Ascending aorta (tissue), 2 donors: ENCODE data around the gene SLC4A5. TPM values are rescaled to one million over a fixed set of nuclear protein-coding genes. Genes with fewer than 3 reads are reported as not detected.

Experiments
- DNase-seq, 2 donors: peaks; one replicate each; pipeline ENCODE4 v3.0.0-alpha.2; 2019; ENCODE audit warnings: low spot score in 2 of 2
- H3K27ac ChIP-seq, 2 donors: fragments of 200-600 bp; sonication (generic); one replicate each; pipeline ENCODE4 v1.5.1; 2016 to 2017; ENCODE audit warnings: mild to moderate bottlenecking in 1 of 2
- H3K27me3 ChIP-seq: fragments of 200-600 bp; sonication (generic); one replicate; pipeline ENCODE4 v1.5.1; 2017
- H3K36me3 ChIP-seq, 2 donors: fragments of 200-600 bp; sonication (generic); one replicate each; pipeline ENCODE4 v1.5.1; 2016
- H3K4me1 ChIP-seq, 2 donors: fragments of 200-600 bp; sonication (generic); one replicate each; pipeline ENCODE4 v1.5.1; 2016 to 2017; ENCODE audit warnings: mild to moderate bottlenecking in 1 of 2
- H3K4me3 ChIP-seq, 2 donors: fragments of 200-600 bp; sonication (generic); one replicate each; pipeline ENCODE4 v1.5.1; 2016 to 2017; ENCODE audit warnings: mild to moderate bottlenecking in 1 of 2
- H3K9me3 ChIP-seq, 2 donors: fragments of 200-600 bp; sonication (generic); one replicate each; pipeline ENCODE4 v1.5.1; 2016
- CTCF ChIP-seq, 3 experiments: fragments of 200-600 bp in 2 of 3; fragments of 450-650 bp in 1 of 3; sonication (generic) in 2 of 3; IDR thresholded peaks; one replicate each; pipeline ENCODE4 v1.5.1; 2016 to 2019; ENCODE audit warnings: antibody characterized with exemption in 3 of 3, mild to moderate bottlenecking in 1 of 3, moderate library complexity in 1 of 3
- intact Hi-C: fragments of 100-400 bp; cut with DNase I; formaldehyde crosslinking; loops from one replicate; pipeline ENCODE4 v1.15.1; 2023
- total RNA-seq: library from RNA; depleted of rRNA; stranded (reverse); fragments of >200 nt; gene quantifications from one replicate; pipeline ENCODE4 v1.1.0, GENCODE V29; 2016

SLC4A5 gene
- total RNA-seq, 1 donor from 2014 or later: 0.11 TPM

DNA sequence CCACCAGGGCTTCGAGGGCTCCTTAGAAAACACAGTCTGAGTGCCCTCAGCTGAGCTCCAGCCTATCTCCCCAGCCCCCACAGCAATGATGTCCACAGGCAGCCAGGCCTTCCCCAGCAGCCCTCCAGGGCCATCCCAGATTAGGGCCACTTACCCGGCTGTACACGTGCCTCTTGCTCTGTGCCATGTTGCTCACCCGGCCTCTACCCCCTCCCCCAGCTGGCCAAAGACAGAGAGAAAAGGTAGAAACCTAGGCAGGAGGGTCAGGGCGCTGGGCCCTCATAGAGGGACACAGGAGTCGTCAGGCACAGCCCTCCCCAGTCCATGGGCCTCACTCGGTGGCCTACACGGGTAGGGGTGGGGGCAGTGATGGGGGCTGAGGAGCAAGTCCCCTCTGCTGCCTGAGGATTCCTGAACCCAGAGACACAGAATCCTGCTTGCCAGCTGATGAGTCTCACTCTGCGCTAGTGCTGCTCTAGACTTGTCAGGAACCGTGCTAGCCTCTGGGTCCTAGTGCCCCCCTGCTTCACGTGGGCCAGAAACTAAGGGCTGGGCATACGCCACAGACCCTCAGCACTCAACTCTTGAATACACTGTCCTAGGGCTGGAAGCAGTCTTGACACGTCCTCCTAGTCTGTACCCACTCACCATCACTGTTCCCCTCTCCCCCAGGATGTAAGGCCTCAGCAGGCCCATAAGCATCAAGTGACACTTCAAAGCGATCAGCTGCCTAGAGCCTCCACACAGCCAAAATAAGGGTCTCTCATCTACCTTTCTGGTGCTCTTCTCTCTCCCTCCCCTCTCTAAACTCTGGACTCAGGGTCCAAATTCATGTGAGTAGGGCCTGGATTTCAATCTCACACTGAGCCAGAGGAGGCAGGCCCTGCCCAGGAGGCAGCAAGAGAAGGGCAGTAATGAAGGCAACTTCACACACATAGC is 36.9 kb upstream of the SLC4A5 start, which contains the start of gene DCTN1:
TSS of gene DCTN1 (minus strand) at position 461 of the 939 bp plus-strand sequence. CDS start at position 187, 274 bp downstream.
- DNase-seq: peak in 1 of 2 donors; percentile 69
- intact Hi-C loops: no loop called here
- peaks cover 15 to 39% of the 10 kb centered on the region in 2 donors for H3K4me1 ChIP-seq

GRCh38 chr2:74378007-74378406 is 34.8 kb upstream of the SLC4A5 start:
- no peak for TF ChIP-seq CTCF (IDR thresholded peaks at IDR 0.05)
- peaks cover 14 to 39% of the 10 kb centered on the region in 2 donors for H3K4me1 ChIP-seq
- intact Hi-C loops: no loop called here

More for the DNA sequence above, 36.9 kb upstream of the SLC4A5 start, which contains the start of gene DCTN1:
- H3K27me3 ChIP-seq: no peaks in the 10 kb centered on the region
- no peaks in the 10 kb centered on the region for H3K9me3 ChIP-seq
- peak within 1 kb of the TSS in 1 of 2 donors; percentile 31 for H3K27ac ChIP-seq
- H3K4me3 ChIP-seq: peak within 1 kb of the TSS; percentile 50 to 59
- peaks cover 18 to 23% of the 10 kb centered on the region in 2 donors for H3K36me3 ChIP-seq
- TF ChIP-seq CTCF (IDR thresholded peaks at IDR 0.05): no peak

GRCh38 chr2:74375838-74376237 is 32.6 kb upstream of the SLC4A5 start:
- Histone ChIP-seq H3K36me3 (peaks cover 25 to 36% of the 10 kb centered on the region in 2 donors), H3K27ac (no peak overlapping the region), H3K27me3 (no peaks in the 10 kb centered on the region), H3K9me3 (no peaks in the 10 kb centered on the region), H3K4me3 (no peak overlapping the region), H3K4me1 (peaks cover 9 to 29% of the 10 kb centered on the region in 2 donors)
- no peak for DNase-seq
- no peak for TF ChIP-seq CTCF (IDR thresholded peaks at IDR 0.05)
- intact Hi-C loops: loop anchor here (2.0 kb wide), 1 partner anchor 15 kb away; no protein-coding TSS in a partner anchor

More at GRCh38 chr2:74378007-74378406, 34.8 kb upstream of the SLC4A5 start:
- no peak for DNase-seq
- Histone ChIP-seq H3K9me3 (no peaks in the 10 kb centered on the region), H3K36me3 (peaks cover 18 to 24% of the 10 kb centered on the region in 2 donors), H3K4me3 (no peak overlapping the region), H3K27ac (no peak overlapping the region), H3K27me3 (no peaks in the 10 kb centered on the region)

DNA sequence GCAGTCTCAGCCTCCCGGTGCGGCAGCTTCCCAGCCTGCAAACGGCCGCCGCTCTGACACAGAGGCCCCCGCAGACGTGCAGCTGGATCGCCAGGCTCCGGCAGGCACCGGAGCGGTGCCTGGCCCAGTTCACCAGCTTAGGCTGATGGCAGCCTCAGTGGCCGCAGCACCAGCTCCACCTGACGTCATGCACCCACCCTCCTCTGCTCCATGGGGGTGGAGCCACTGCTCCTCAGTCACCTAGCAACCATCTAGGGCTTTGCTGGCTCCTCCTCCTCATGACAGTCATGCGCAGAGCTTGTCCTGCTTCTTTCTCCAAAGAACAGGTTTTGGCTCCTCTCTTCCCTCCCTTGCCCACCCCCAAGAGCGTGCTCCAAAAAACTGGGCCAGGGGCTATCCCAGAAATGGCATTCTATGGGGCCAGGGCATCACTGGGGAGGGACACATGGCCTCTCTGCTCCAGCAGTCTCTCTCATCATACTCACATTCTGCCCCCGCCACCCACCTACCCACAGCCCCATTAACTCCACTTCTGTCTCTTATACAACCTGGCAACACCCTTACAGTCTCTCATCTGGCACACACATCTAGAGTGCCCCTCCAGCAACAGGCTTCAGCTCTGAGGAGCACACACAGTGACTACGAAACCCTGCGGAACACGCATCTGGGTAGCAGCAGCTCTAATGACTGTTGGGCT is 31.4 kb upstream of the SLC4A5 start:
- H3K36me3 ChIP-seq: peaks cover 37 to 48% of the 10 kb centered on the region in 2 donors
- H3K4me3 ChIP-seq: peak overlapping the region; percentile 34 to 49
- TF ChIP-seq CTCF (IDR thresholded peaks at IDR 0.05): no peak
- peak overlapping the region; percentile 33 to 48 for H3K27ac ChIP-seq
- no peaks in the 10 kb centered on the region for H3K9me3 ChIP-seq
- peak; percentile 54 to 85 for DNase-seq
- no peaks in the 10 kb centered on the region for H3K27me3 ChIP-seq
- H3K4me1 ChIP-seq: peaks cover 3 to 19% of the 10 kb centered on the region in 2 donors
- intact Hi-C loops: loop anchor here (2.0 kb wide), 1 partner anchor 16 kb away; no protein-coding TSS in a partner anchor

GRCh38 chr2:74373985-74374384 is 30.8 kb upstream of the SLC4A5 start:
- peak overlapping the region; percentile 34 to 49 for H3K4me3 ChIP-seq
- no peak for TF ChIP-seq CTCF (IDR thresholded peaks at IDR 0.05)
- H3K27ac ChIP-seq: peak overlapping the region; percentile 33 to 48
- peaks cover 43 to 55% of the 10 kb centered on the region in 2 donors for H3K36me3 ChIP-seq
- H3K27me3 ChIP-seq: no peaks in the 10 kb centered on the region
- intact Hi-C loops: loop anchor here (2.0 kb wide), 1 partner anchor 17 kb away; no protein-coding TSS in a partner anchor
- no peaks in the 10 kb centered on the region for H3K9me3 ChIP-seq
- H3K4me1 ChIP-seq: peaks cover 3 to 13% of the 10 kb centered on the region in 2 donors
- DNase-seq: no peak
